K562 (cell line): ENCODE data around the gene ATXN7L1. TPM values are rescaled to one million over a fixed set of nuclear protein-coding genes. Genes with fewer than 3 reads are reported as not detected.

ENCODE experiments used
- ATAC-seq: fragments of 200-7000 bp; cut with Tn5 transposase; 3 replicates; pipeline ENCODE4 v1.9.1; 2020; ENCODE audit warnings: moderate library complexity
- BruUV-seq: library from RNA; stranded (reverse); fragments of 400-500 nt; replicated peaks from 2 replicates; lab custom pipeline; 2021; lab: Mats Ljungman, UMichigan
- CTCF ChIA-PET: fragments of 300-600 bp; formaldehyde crosslinking; extraction: SDS; loops from one replicate; lab custom pipeline; 2021; ENCODE audit warnings: low intra/inter-chr PET ratio; lab: Yijun Ruan, JAX
- POLR2A ChIA-PET: fragments of 300-600, 350-650 bp; sonication (Branson Sonifier 250); formaldehyde crosslinking; extraction: SDS; loops from one replicate; lab custom pipeline; 2021; ENCODE audit warnings: antibody characterized with exemption, inconsistent platforms; lab: Yijun Ruan, JAX
- DNase-seq, 4 experiments: peaks; one replicate each; pipeline versions ENCODE4 v3.0.0 to v3.0.0-alpha.2; 2011 to 2018; ENCODE audit warnings: low spot score in 3 of 4, mixed read lengths in 3 of 4; ENCODE audit errors: extremely low read depth in 1 of 4
- FAIRE-seq: peaks from 2 replicates; lab custom pipeline; 2011; peaks lifted over from hg19 to GRCh38; lab: Jason Lieb, UNC
- H2AFZ ChIP-seq: 2 replicates; pipeline ENCODE4 v1.6.0; 2011; ENCODE audit warnings: low read depth, low read length, control low read depth, inconsistent platforms
- H3K27ac ChIP-seq: fragments of 200-600 bp; 3 replicates; pipeline ENCODE4 v1.8.0; 2011; ENCODE audit warnings: low read depth, mild to moderate bottlenecking, control low read depth, inconsistent platforms, low read length, moderate library complexity, mixed read lengths; ENCODE audit errors: extremely low read depth
- H3K27me3 ChIP-seq, 2 experiments: fragments of 300-600 bp in 1 of 2; 2 replicates in 1 of 2; 3 replicates in 1 of 2; pipeline versions ENCODE4 v1.6.0 to v1.8.0; 2011; ENCODE audit warnings: inconsistent platforms in 2 of 2, low read length in 2 of 2, mild to moderate bottlenecking in 1 of 2, mixed read lengths in 1 of 2, moderate library complexity in 1 of 2; ENCODE audit not compliant: control insufficient read depth in 2 of 2, insufficient read depth in 2 of 2
- H3K36me3 ChIP-seq: fragments of 300-600 bp; 3 replicates; pipeline ENCODE4 v1.8.0; 2011; ENCODE audit warnings: mild to moderate bottlenecking, low read length, inconsistent platforms; ENCODE audit not compliant: control insufficient read depth, insufficient read depth
- H3K4me1 ChIP-seq, 2 experiments: fragments of 200-600 bp in 1 of 2; replicated peaks in 1 of 2; 2 replicates in 1 of 2; 3 replicates in 1 of 2; pipeline versions ENCODE4 v1.5.1 to v1.8.0; 2011; ENCODE audit warnings: inconsistent platforms in 2 of 2, low read length in 2 of 2, mild to moderate bottlenecking in 1 of 2, mixed read lengths in 1 of 2, moderate library complexity in 1 of 2; ENCODE audit not compliant: control insufficient read depth in 2 of 2, insufficient read depth in 2 of 2
- H3K4me2 ChIP-seq: 2 replicates; pipeline ENCODE4 v1.6.1; 2011; ENCODE audit warnings: low read length, control low read depth, inconsistent platforms, mixed read lengths; ENCODE audit not compliant: insufficient read depth
- H3K4me3 ChIP-seq: fragments of 200-600 bp; sonication (generic), shearing (Covaris generic); 2 replicates; pipeline ENCODE4 v1.5.1; 2016; ENCODE audit warnings: control low read depth, inconsistent platforms
- H3K79me2 ChIP-seq: fragments of 200-600 bp; 3 replicates; pipeline ENCODE4 v1.8.0; 2011; ENCODE audit warnings: low read length, inconsistent platforms; ENCODE audit not compliant: control insufficient read depth, insufficient read depth
- H3K9ac ChIP-seq, 2 experiments: 2 replicates each; pipeline versions ENCODE4 v1.6.0 to v1.6.1; 2011; ENCODE audit warnings: low read depth in 2 of 2, low read length in 2 of 2, control low read depth in 1 of 2, inconsistent platforms in 1 of 2, mild to moderate bottlenecking in 1 of 2, mixed read lengths in 1 of 2; ENCODE audit not compliant: insufficient read depth in 1 of 2
- H3K9me1 ChIP-seq: one replicate; pipeline ENCODE4 v1.6.0; 2011; ENCODE audit warnings: inconsistent platforms, mild to moderate bottlenecking, low read length, moderate library complexity; ENCODE audit not compliant: control insufficient read depth, insufficient read depth
- H3K9me3 ChIP-seq: replicated peaks from 2 replicates; pipeline ENCODE4 v1.5.1; 2011; ENCODE audit warnings: low read depth, low read length, inconsistent platforms; ENCODE audit not compliant: control insufficient read depth, insufficient read depth
- H4K20me1 ChIP-seq: replicated peaks from 2 replicates; pipeline ENCODE4 v1.6.1; 2011; ENCODE audit warnings: low read length, inconsistent platforms, mixed read lengths; ENCODE audit not compliant: control insufficient read depth, insufficient read depth
- ARID2 ChIP-seq: fragments of 450-650 bp; IDR thresholded peaks from 2 replicates; pipeline ENCODE4 v1.6.1; 2017; ENCODE audit warnings: antibody characterized with exemption, mild to moderate bottlenecking
- CTBP1 ChIP-seq: fragments of 450-650 bp; IDR thresholded peaks from 2 replicates; pipeline ENCODE4 v1.6.1; 2016; ENCODE audit warnings: borderline replicate concordance
- HOMEZ ChIP-seq: fragments of 250-450 bp; sonication (Bioruptor Pico); IDR thresholded peaks from 2 replicates; pipeline ENCODE4 v1.4.0; 2020; ENCODE audit warnings: mild to moderate bottlenecking, moderate library complexity
- HSF4 ChIP-seq: fragments of 250-450 bp; sonication (Bioruptor Pico); IDR thresholded peaks from 2 replicates; pipeline ENCODE4 v2.1.2; 2022; ENCODE audit warnings: mild to moderate bottlenecking, moderate library complexity, borderline replicate concordance
- NUFIP1 ChIP-seq: fragments of 450-650 bp; IDR thresholded peaks from 2 replicates; pipeline ENCODE4 v1.6.1; 2018; ENCODE audit not compliant: partially characterized antibody
- TFAP4 ChIP-seq: sonication (generic); formaldehyde crosslinking; IDR thresholded peaks from 2 replicates; pipeline ENCODE4 v1.8.0; 2022; ENCODE audit warnings: missing genetic modification reagents, mild to moderate bottlenecking, moderate library complexity, borderline replicate concordance
- WGBS: fragments of 100-300 bp; shearing (Covaris generic); methylation state at CpG from one replicate; pipeline ENCODE4 v1.1.6; 2016; ENCODE audit warnings: low coverage, mixed read lengths; ENCODE audit not compliant: insufficient coverage; ENCODE audit errors: missing lambda C conversion rate; 5-methylcytosine and 5-hydroxymethylcytosine counted together
- in situ Hi-C: fragments of 300-500 bp; cut with MboI; formaldehyde crosslinking; loops from 4 replicates; pipeline ENCODE4 v1.15.0; 2018; ENCODE audit warnings: inconsistent platforms, mixed read lengths
- intact Hi-C: fragments of 100-400 bp; cut with micrococcal nuclease; formaldehyde crosslinking; loops from 2 replicates; pipeline ENCODE4 v1.14.2; 2022
- polyA plus RNA-seq, 8 experiments: library from polyadenylated mRNA; depleted of rRNA in 4 of 8; stranded (reverse) in 5 of 8; unstranded in 3 of 8; fragments of >200 nt; fragmentation: Nextera tagmentation in 2 of 8; fragmentation: Illumina TruSeq in 1 of 8; extraction: Ambion mirVana in 2 of 8; extraction: Trizol in 1 of 8; gene quantifications; 2 replicates each; pipeline versions ENCODE4 v1.2.1 to v1.2.3, GENCODE V29; 2011 to 2014; ENCODE audit warnings: inconsistent platforms in 1 of 8, missing spikeins in 1 of 8
- total RNA-seq, 7 experiments: library from RNA; depleted of rRNA in 6 of 7; stranded (reverse); fragments of >200 nt in 6 of 7; fragmentation: Illumina TruSeq in 2 of 7; extraction: Trizol in 2 of 7; gene quantifications; 2 replicates each; pipeline versions ENCODE4 v1.2.1 to v1.2.3, GENCODE V29; 2011 to 2021; ENCODE audit warnings: low replicate concordance in 1 of 7
- TF ChIP-seq, protein P1 (sequence below): fragments of 250-450 bp; sonication (Bioruptor Pico); IDR thresholded peaks from 2 replicates; pipeline ENCODE4 v1.4.0; 2020
- TF ChIP-seq, protein P2 (sequence below): fragments of 250-450 bp; sonication (Bioruptor Pico); IDR thresholded peaks from 2 replicates; pipeline ENCODE4 v1.8.0; 2021; ENCODE audit warnings: mild to moderate bottlenecking, moderate library complexity

ATXN7L1 gene
- total and polyA plus RNA-seq, 9 of the 15 experiments (the other 6 are each of a cell fraction or from before 2014, with no cell fraction given) = 6.6 to 13.7 (median 10.7) TPM

- Histone ChIP-seq H3K4me3 (no peak overlapping the region), H3K79me2 (no peaks in the 10 kb centered on the region), H3K27ac (no peak overlapping the region), H3K4me2 (no peak overlapping the region), H3K9me3 (no peaks in the 10 kb centered on the region), H3K4me1 (no peaks in the 10 kb centered on the region), H3K36me3 (no peaks in the 10 kb centered on the region), H4K20me1 (peaks cover 21% of the 10 kb centered on the region), H3K9ac (no peak overlapping the region), H2AFZ (no peak overlapping the region), H3K27me3 (peaks cover 7 to 31% of the 10 kb centered on the region in 2 experiments; a peak in 4 of 5 replicates), H3K9me1 (no peaks in the 10 kb centered on the region)
- ChIA-PET POLR2A (interaction anchor here (0.6 to 1.6 kb wide), 2 partner anchors 25 to 306 kb away, joined by 3 to 4 read pairs; no protein-coding TSS in a partner anchor), CTCF (no interaction called here)
- WGBS = 17% methylated on average over 8 of the region's 8 CpGs
- intact Hi-C loops (no loop called here), in situ Hi-C loops (no loop called here)
- no peak for TF ChIP-seq ARID2
- no peak for TF ChIP-seq CTBP1
- TF ChIP-seq, protein P1, sequence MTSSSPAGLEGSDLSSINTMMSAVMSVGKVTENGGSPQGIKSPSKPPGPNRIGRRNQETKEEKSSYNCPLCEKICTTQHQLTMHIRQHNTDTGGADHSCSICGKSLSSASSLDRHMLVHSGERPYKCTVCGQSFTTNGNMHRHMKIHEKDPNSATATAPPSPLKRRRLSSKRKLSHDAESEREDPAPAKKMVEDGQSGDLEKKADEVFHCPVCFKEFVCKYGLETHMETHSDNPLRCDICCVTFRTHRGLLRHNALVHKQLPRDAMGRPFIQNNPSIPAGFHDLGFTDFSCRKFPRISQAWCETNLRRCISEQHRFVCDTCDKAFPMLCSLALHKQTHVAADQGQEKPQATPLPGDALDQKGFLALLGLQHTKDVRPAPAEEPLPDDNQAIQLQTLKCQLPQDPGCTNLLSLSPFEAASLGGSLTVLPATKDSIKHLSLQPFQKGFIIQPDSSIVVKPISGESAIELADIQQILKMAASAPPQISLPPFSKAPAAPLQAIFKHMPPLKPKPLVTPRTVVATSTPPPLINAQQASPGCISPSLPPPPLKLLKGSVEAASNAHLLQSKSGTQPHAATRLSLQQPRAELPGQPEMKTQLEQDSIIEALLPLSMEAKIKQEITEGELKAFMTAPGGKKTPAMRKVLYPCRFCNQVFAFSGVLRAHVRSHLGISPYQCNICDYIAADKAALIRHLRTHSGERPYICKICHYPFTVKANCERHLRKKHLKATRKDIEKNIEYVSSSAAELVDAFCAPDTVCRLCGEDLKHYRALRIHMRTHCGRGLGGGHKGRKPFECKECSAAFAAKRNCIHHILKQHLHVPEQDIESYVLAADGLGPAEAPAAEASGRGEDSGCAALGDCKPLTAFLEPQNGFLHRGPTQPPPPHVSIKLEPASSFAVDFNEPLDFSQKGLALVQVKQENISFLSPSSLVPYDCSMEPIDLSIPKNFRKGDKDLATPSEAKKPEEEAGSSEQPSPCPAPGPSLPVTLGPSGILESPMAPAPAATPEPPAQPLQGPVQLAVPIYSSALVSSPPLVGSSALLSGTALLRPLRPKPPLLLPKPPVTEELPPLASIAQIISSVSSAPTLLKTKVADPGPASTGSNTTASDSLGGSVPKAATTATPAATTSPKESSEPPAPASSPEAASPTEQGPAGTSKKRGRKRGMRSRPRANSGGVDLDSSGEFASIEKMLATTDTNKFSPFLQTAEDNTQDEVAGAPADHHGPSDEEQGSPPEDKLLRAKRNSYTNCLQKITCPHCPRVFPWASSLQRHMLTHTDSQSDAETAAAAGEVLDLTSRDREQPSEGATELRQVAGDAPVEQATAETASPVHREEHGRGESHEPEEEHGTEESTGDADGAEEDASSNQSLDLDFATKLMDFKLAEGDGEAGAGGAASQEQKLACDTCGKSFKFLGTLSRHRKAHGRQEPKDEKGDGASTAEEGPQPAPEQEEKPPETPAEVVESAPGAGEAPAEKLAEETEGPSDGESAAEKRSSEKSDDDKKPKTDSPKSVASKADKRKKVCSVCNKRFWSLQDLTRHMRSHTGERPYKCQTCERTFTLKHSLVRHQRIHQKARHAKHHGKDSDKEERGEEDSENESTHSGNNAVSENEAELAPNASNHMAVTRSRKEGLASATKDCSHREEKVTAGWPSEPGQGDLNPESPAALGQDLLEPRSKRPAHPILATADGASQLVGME = no peak
- TF ChIP-seq NUFIP1 = no peak
- TF ChIP-seq HSF4 (CRISPR knock-in tag) = no peak
- TF ChIP-seq, protein P2, sequence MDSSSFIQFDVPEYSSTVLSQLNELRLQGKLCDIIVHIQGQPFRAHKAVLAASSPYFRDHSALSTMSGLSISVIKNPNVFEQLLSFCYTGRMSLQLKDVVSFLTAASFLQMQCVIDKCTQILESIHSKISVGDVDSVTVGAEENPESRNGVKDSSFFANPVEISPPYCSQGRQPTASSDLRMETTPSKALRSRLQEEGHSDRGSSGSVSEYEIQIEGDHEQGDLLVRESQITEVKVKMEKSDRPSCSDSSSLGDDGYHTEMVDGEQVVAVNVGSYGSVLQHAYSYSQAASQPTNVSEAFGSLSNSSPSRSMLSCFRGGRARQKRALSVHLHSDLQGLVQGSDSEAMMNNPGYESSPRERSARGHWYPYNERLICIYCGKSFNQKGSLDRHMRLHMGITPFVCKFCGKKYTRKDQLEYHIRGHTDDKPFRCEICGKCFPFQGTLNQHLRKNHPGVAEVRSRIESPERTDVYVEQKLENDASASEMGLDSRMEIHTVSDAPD (CRISPR knock-in tag) = no peak
- no peak for TF ChIP-seq HOMEZ (CRISPR knock-in tag)
- TF ChIP-seq TFAP4 (CRISPR knock-in tag) = no peak
- no TSS peak for BruUV-seq
- no peak for FAIRE-seq
- no peak for ATAC-seq
- DNase-seq = no peak
These were observed 35.2 kb downstream of the ATXN7L1 start for GRCh38 chr7:105840981-105841749.
